DMS153 treated with DMSO at 0.1 percent for 48 hours (cell line): ENCODE measurements around the gene MKS1.

Experiments
- DNase-seq: peaks from one replicate; lab custom pipeline; 2025; ENCODE audit not compliant: unreplicated experiment; lab: John Stamatoyannopoulos, UW

Gene MKS1

GRCh38 chr17:58204796-58205195, 14.3 kb downstream of the MKS1 start:
- DNase-seq: no peak

- DNase-seq: no peak
Observed at GRCh38 chr17:58202859-58203258, 16.2 kb downstream of the MKS1 start.

- DNase-seq: peak; percentile 28
Observed at GRCh38 chr17:58200024-58200633, 18.9 kb downstream of the MKS1 start.

GRCh38 chr17:58196610-58197009, 22.4 kb downstream of the MKS1 start:
- DNase-seq: no peak

- DNase-seq: no peak
Observed at GRCh38 chr17:58195518-58196123, 23.4 kb downstream of the MKS1 start.

GRCh38 chr17:58193641-58194255, 25.3 kb downstream of the MKS1 start:
- DNase-seq: no peak

- DNase-seq: no peak
Observed at GRCh38 chr17:58192612-58193011, 26.4 kb downstream of the MKS1 start, which contains the start of gene EPX. TSS of gene EPX (plus strand) at chr17:58192726. CDS start at chr17:58192847, 121 bp downstream.

GRCh38 chr17:58191241-58191896, 27.7 kb downstream of the MKS1 start:
- no peak for DNase-seq

GRCh38 chr17:58189436-58190146, 29.5 kb downstream of the MKS1 start:
- DNase-seq: no peak

- no peak for DNase-seq
Observed at GRCh38 chr17:58187675-58188074, 31.4 kb downstream of the MKS1 start.

GRCh38 chr17:58187063-58187462, 32.0 kb downstream of the MKS1 start:
- no peak for DNase-seq

- DNase-seq: no peak
Observed at GRCh38 chr17:58186591-58186990, 32.5 kb downstream of the MKS1 start.

GRCh38 chr17:58184986-58185761, 33.9 kb downstream of the MKS1 start:
- no peak for DNase-seq

GRCh38 chr17:58184308-58184985, 34.6 kb downstream of the MKS1 start:
- DNase-seq: no peak

GRCh38 chr17:58183514-58183913, 35.5 kb downstream of the MKS1 start:
- no peak for DNase-seq

GRCh38 chr17:58181796-58182195, 37.3 kb downstream of the MKS1 start:
- DNase-seq: no peak

- DNase-seq: no peak
Observed at GRCh38 chr17:58176200-58176599, 42.9 kb downstream of the MKS1 start.

- no peak for DNase-seq
Observed at GRCh38 chr17:58174871-58175270, 44.2 kb downstream of the MKS1 start.

GRCh38 chr17:58172369-58173071, 46.5 kb downstream of the MKS1 start:
- no peak for DNase-seq
